Calu3 (cell line): ENCODE data around the gene CD37. TPM values are rescaled to one million over a fixed set of nuclear protein-coding genes. Genes with fewer than 3 reads are reported as not detected.

ENCODE experiments used
- BruUV-seq: library from RNA; stranded (reverse); fragments of 400-500 nt; replicated peaks from 2 replicates; lab custom pipeline; 2021; lab: Mats Ljungman, UMichigan
- CTCF ChIA-PET: fragments of 300-600 bp; sonication (Branson Sonifier 250); formaldehyde crosslinking; loops from one replicate; lab custom pipeline; 2022; ENCODE audit warnings: antibody characterized with exemption; lab: Charles Lee
- DNase-seq: peaks from one replicate; pipeline ENCODE4 v3.0.0; 2022
- H3K27ac Mint-ChIP-seq: one replicate; pipeline ENCODE4 v1.8.0; 2022; ENCODE audit warnings: mixed read lengths; ENCODE audit not compliant: unreplicated experiment
- H3K27me3 Mint-ChIP-seq: one replicate; pipeline ENCODE4 v1.8.0; 2022; ENCODE audit warnings: mixed read lengths; ENCODE audit not compliant: unreplicated experiment
- H3K36me3 Mint-ChIP-seq: one replicate; pipeline ENCODE4 v1.8.0; 2022; ENCODE audit warnings: mild to moderate bottlenecking, moderate library complexity, mixed read lengths; ENCODE audit not compliant: insufficient read depth, unreplicated experiment
- H3K4me1 Mint-ChIP-seq: one replicate; pipeline ENCODE4 v1.8.0; 2022; ENCODE audit warnings: mild to moderate bottlenecking, low read depth, mixed read lengths; ENCODE audit not compliant: unreplicated experiment
- H3K4me3 Mint-ChIP-seq: one replicate; pipeline ENCODE4 v1.8.0; 2022; ENCODE audit warnings: mild to moderate bottlenecking, low read depth, moderate library complexity, mixed read lengths; ENCODE audit not compliant: unreplicated experiment
- H3K9me3 Mint-ChIP-seq: one replicate; pipeline ENCODE4 v1.8.0; 2022; ENCODE audit warnings: low read depth, mixed read lengths; ENCODE audit not compliant: unreplicated experiment
- intact Hi-C: fragments of 100-400 bp; cut with micrococcal nuclease; formaldehyde crosslinking; loops from one replicate; pipeline ENCODE4 v1.10.0; 2022; ENCODE audit not compliant: unreplicated experiment
- total RNA-seq: library from RNA; stranded (reverse); gene quantifications from 2 replicates; pipeline ENCODE4 v1.2.3, GENCODE V29; 2022
- TF ChIP-seq, protein P1 (sequence below): fragments of 200-600 bp; IDR thresholded peaks from one replicate; pipeline ENCODE4 v1.8.0; 2022; ENCODE audit warnings: antibody characterized with exemption; ENCODE audit not compliant: unreplicated experiment

The CD37 gene
- total RNA-seq, 1 experiment from 2014 or later, result not detected

DNA sequence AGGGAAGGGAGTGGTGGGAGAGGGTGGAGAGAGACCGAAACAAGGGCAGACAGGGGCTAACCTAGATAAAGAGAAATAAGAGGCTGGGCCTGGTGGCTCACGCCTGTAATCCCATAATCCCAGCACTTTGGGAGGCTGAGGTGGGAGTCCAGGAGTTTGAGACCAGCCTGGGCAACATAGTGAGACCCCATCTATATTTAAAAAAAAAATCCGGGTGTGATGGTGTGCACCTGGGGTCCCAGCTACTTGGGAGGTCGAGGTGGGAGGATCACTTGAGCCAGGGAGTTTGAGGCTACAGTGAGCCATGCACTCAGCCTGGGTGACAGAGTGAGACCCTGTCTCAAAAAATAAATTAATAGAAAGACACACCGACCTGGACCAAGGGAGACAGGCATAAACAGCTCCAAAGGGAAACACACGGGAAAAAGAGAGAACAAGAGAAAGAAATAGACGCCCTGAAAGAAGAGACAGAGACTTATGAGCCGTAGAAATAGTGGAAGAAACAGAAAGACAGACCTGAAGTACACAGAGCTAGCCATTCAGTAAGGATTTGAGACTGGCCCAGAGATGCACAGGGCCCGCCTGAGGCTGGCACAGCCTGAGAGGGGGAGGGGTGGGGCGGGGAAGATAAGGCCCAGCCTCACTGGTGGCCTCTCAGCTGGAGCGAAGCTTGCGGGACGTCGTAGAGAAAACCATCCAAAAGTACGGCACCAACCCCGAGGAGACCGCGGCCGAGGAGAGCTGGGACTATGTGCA, 2.2 kb downstream of the CD37 start:
- H3K27me3 Mint-ChIP-seq, result peaks cover 85% of the 10 kb centered on the region
- H3K36me3 Mint-ChIP-seq, result no peaks in the 10 kb centered on the region
- TF ChIP-seq, protein P1, sequence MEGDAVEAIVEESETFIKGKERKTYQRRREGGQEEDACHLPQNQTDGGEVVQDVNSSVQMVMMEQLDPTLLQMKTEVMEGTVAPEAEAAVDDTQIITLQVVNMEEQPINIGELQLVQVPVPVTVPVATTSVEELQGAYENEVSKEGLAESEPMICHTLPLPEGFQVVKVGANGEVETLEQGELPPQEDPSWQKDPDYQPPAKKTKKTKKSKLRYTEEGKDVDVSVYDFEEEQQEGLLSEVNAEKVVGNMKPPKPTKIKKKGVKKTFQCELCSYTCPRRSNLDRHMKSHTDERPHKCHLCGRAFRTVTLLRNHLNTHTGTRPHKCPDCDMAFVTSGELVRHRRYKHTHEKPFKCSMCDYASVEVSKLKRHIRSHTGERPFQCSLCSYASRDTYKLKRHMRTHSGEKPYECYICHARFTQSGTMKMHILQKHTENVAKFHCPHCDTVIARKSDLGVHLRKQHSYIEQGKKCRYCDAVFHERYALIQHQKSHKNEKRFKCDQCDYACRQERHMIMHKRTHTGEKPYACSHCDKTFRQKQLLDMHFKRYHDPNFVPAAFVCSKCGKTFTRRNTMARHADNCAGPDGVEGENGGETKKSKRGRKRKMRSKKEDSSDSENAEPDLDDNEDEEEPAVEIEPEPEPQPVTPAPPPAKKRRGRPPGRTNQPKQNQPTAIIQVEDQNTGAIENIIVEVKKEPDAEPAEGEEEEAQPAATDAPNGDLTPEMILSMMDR, result no peak
- peaks cover 10% of the 10 kb centered on the region for H3K4me1 Mint-ChIP-seq
- CTCF ChIA-PET, result interaction anchor here (0.7 kb wide), 1 partner anchor 1014 kb away, joined by 4 read pairs; no protein-coding TSS in a partner anchor
- H3K9me3 Mint-ChIP-seq, result no peaks in the 10 kb centered on the region
- no peak for DNase-seq
- BruUV-seq, result no TSS peak
- H3K4me3 Mint-ChIP-seq, result no peak overlapping the region
- intact Hi-C loops, result no loop called here
- H3K27ac Mint-ChIP-seq, result no peak overlapping the region

- BruUV-seq, result no TSS peak
Measured at GRCh38 chr19:49338023-49338677, 2.9 kb downstream of the CD37 start.

DNA sequence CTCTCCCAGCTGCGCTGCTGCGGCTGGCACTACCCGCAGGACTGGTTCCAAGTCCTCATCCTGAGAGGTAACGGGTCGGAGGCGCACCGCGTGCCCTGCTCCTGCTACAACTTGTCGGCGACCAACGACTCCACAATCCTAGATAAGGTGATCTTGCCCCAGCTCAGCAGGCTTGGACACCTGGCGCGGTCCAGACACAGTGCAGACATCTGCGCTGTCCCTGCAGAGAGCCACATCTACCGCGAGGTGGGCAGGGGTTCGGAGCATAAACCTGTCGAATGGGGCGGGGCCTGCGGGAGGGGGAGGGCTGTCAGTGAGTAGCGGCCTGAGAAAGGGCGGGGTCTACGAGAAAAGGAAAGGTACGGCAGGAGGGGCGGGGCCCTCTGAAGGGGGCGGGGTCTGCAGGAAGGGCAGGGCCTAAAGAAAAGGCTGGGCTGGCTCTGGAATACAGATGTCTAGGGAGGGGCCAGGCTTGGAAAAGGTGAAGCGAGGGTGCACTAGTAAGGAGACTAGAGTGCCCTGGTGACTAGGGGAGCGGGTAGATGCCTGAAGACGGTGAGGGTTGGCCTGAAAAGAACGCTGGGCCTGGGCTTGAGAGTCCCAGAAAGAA, 3.6 kb downstream of the CD37 start:
- TF ChIP-seq, protein P1, result no peak
- H3K9me3 Mint-ChIP-seq, result no peaks in the 10 kb centered on the region
- BruUV-seq, result no TSS peak
- H3K36me3 Mint-ChIP-seq, result no peaks in the 10 kb centered on the region
- H3K4me3 Mint-ChIP-seq, result peak overlapping the region; percentile 25
- H3K4me1 Mint-ChIP-seq, result peaks cover 10% of the 10 kb centered on the region
- peak; percentile 82 for DNase-seq
- CTCF ChIA-PET, result interaction anchor here (0.5 kb wide), 1 partner anchor 750 kb away, joined by 3 read pairs; no protein-coding TSS in a partner anchor
- intact Hi-C loops, result no loop called here
- no peak overlapping the region for H3K27ac Mint-ChIP-seq
- peaks cover 72% of the 10 kb centered on the region for H3K27me3 Mint-ChIP-seq

More at GRCh38 chr19:49338023-49338677, 2.9 kb downstream of the CD37 start:
- Mint-ChIP-seq H3K27me3 (peaks cover 79% of the 10 kb centered on the region), H3K4me1 (peaks cover 10% of the 10 kb centered on the region), H3K27ac (no peak overlapping the region), H3K36me3 (no peaks in the 10 kb centered on the region), H3K4me3 (peak overlapping the region; percentile 25), H3K9me3 (no peaks in the 10 kb centered on the region)
- intact Hi-C loops, result no loop called here
- DNase-seq, result no peak
- TF ChIP-seq, protein P1, result no peak
- CTCF ChIA-PET, result interaction anchor here (0.5 kb wide), 1 partner anchor 751 kb away, joined by 3 read pairs; no protein-coding TSS in a partner anchor

DNA sequence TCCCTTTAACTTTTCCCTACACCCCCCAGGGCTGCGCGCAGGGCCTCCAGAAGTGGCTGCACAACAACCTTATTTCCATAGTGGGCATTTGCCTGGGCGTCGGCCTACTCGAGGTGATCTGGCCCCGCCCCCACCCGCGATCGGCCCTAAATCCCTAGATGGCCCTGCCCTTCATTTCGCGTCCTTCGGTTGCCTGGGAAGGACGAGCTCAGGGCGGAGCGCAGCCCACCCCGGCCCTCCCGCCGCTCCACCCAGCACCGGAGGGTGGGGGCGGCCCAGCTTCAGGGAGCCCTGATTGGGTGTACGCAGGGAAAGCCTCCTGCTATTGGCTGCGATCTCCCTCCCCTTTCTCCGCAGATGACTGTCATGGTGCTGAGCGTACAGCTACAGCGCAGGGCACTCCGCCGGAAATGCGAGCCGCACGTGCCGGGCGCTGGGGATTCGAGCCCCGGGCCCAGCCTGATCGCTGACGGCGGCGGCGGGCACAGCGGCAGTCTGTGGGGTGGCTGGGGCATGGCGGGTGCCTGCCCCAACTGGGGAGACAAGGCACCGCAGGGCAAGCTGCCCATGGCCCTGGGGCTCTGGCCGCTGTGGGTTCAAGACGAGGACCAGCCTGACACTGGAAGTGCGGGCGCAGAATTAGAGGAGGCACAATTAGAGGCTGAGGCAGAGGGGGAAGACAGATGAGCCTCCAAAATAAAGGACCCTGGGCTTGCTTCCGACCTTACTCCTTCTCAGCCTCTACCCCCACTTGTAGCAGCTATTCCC, 4.3 kb downstream of the CD37 start:
- BruUV-seq, result no TSS peak

More for the DNA sequence above, 4.3 kb downstream of the CD37 start:
- peaks cover 65% of the 10 kb centered on the region for H3K27me3 Mint-ChIP-seq
- H3K36me3 Mint-ChIP-seq, result no peaks in the 10 kb centered on the region
- DNase-seq, result no peak
- H3K4me3 Mint-ChIP-seq, result peak overlapping the region; percentile 56
- CTCF ChIA-PET, result no interaction called here
- H3K9me3 Mint-ChIP-seq, result no peaks in the 10 kb centered on the region
- H3K27ac Mint-ChIP-seq, result no peak overlapping the region
- intact Hi-C loops, result no loop called here
- H3K4me1 Mint-ChIP-seq, result peaks cover 10% of the 10 kb centered on the region
- TF ChIP-seq, protein P1, result no peak
